SK-N-SH (cell line): ENCODE results near the gene MED29. TPM values are rescaled to one million over a fixed set of nuclear protein-coding genes. Genes with fewer than 3 reads are reported as not detected.

Experiments used
- polyA plus RNA-seq, 3 experiments: library from polyadenylated mRNA; depleted of rRNA; stranded (reverse); fragments of >200 nt; gene quantifications; 2 replicates each; pipeline ENCODE4 v1.2.3, GENCODE V29; 2012
- small RNA-seq, 7 experiments: library from RNA; depleted of rRNA; stranded (forward); fragments of <200 nt; gene quantifications; one replicate each; pipeline ENCODE3, GENCODE V24; 2012

Gene MED29
- polyA plus RNA-seq, 1 of the 3 experiments (the other 2 are of a cell fraction), result 32.0 TPM

Small RNA genes within 50 kb of the gene (small RNA-seq; reads per million reads assigned to genes)
- gene AC011445.2 (0 to 0.43 (median 0) reads per million in 7 experiments), gene MIR4530 (0 reads per million in 7 experiments), gene RN7SL566P (0 reads per million in 7 experiments)

Other genes with a start within 250 kb of the MED29 start
- gene NCCRP1, start 194.4 kb upstream of the MED29 start, polyA plus RNA-seq (2012; rRNA removed), result 0.05 TPM in 1 of 2 replicates, not detected in the other
- not detected in 2 replicates for gene SYCN, start 187.1 kb upstream of the MED29 start, polyA plus RNA-seq (2012; rRNA removed)
- gene IFNL3, start 146.4 kb upstream of the MED29 start, polyA plus RNA-seq (2012; rRNA removed), result not detected in 2 replicates
- gene IFNL4, start 142.5 kb upstream of the MED29 start, polyA plus RNA-seq (2012; rRNA removed), result not detected in 2 replicates
- gene IFNL2, start 123.0 kb upstream of the MED29 start, polyA plus RNA-seq (2012; rRNA removed), result not detected in 2 replicates
- not detected in 2 replicates for gene IFNL1, start 95.0 kb upstream of the MED29 start, polyA plus RNA-seq (2012; rRNA removed)
- gene LRFN1, start 70.5 kb upstream of the MED29 start, polyA plus RNA-seq (2012; rRNA removed), result 0.80 and 2.7 TPM in 2 replicates
- gene GMFG, start 55.3 kb upstream of the MED29 start, polyA plus RNA-seq (2012; rRNA removed), result 0.21 TPM in 1 of 2 replicates, not detected in the other
- 62.2 and 83.0 TPM in 2 replicates for gene SAMD4B, start 49.0 kb upstream of the MED29 start, polyA plus RNA-seq (2012; rRNA removed)
- 57.6 and 65.3 TPM in 2 replicates for gene PAF1, start 272 bp upstream of the MED29 start, polyA plus RNA-seq (2012; rRNA removed)
- gene ZFP36, start 15.5 kb downstream of the MED29 start, polyA plus RNA-seq (2012; rRNA removed), result 19.7 and 49.3 TPM in 2 replicates
- gene PLEKHG2, start 21.3 kb downstream of the MED29 start, polyA plus RNA-seq (2012; rRNA removed), result 13.6 and 13.8 TPM in 2 replicates
- gene RPS16, start 44.6 kb downstream of the MED29 start, polyA plus RNA-seq (2012; rRNA removed), result 5,038 and 7,541 TPM in 2 replicates
- 115 and 137 TPM in 2 replicates for gene SUPT5H, start 54.2 kb downstream of the MED29 start, polyA plus RNA-seq (2012; rRNA removed)
- 83.8 and 98.1 TPM in 2 replicates for gene TIMM50, start 89.5 kb downstream of the MED29 start, polyA plus RNA-seq (2012; rRNA removed)
- 4.7 and 4.8 TPM in 2 replicates for gene DLL3, start 107.6 kb downstream of the MED29 start, polyA plus RNA-seq (2012; rRNA removed)
- gene SELENOV, start 123.8 kb downstream of the MED29 start, polyA plus RNA-seq (2012; rRNA removed), result 0.08 and 0.11 TPM in 2 replicates
- gene EID2B, start 141.5 kb downstream of the MED29 start, polyA plus RNA-seq (2012; rRNA removed), result 5.4 and 6.5 TPM in 2 replicates
- 13.9 and 14.1 TPM in 2 replicates for gene EID2, start 148.8 kb downstream of the MED29 start, polyA plus RNA-seq (2012; rRNA removed)
- gene LGALS13, start 211.1 kb downstream of the MED29 start, polyA plus RNA-seq (2012; rRNA removed), result not detected in 2 replicates